NCI-H2081 treated with DMSO at 0.1 percent for 48 hours (cell line): ENCODE measurements around the gene CXXC5.

Experiments used
- DNase-seq: peaks from one replicate; lab custom pipeline; 2025; lab: John Stamatoyannopoulos, UW

Gene CXXC5

GRCh38 chr5:139651043-139651834 lies 3.1 kb downstream of the CXXC5 start:
- DNase-seq: no peak

- no peak for DNase-seq
Measured at GRCh38 chr5:139651853-139652787, 4.0 kb downstream of the CXXC5 start.

GRCh38 chr5:139652788-139653241 lies 4.7 kb downstream of the CXXC5 start:
- no peak for DNase-seq

GRCh38 chr5:139653616-139654015 lies 5.5 kb downstream of the CXXC5 start:
- DNase-seq: no peak

GRCh38 chr5:139654464-139654863 lies 6.3 kb downstream of the CXXC5 start:
- DNase-seq: no peak

GRCh38 chr5:139654871-139655491 lies 6.8 kb downstream of the CXXC5 start:
- no peak for DNase-seq

- DNase-seq: no peak
Measured at GRCh38 chr5:139655727-139656271, 7.7 kb downstream of the CXXC5 start.

- no peak for DNase-seq
Measured at GRCh38 chr5:139657363-139658321, 9.5 kb downstream of the CXXC5 start.

GRCh38 chr5:139658501-139658927 lies 10.4 kb downstream of the CXXC5 start:
- DNase-seq: no peak

GRCh38 chr5:139658928-139659667 lies 10.9 kb downstream of the CXXC5 start:
- DNase-seq: no peak

- DNase-seq: no peak
Measured at GRCh38 chr5:139659695-139660101, 11.5 kb downstream of the CXXC5 start.

GRCh38 chr5:139660105-139660922 lies 12.2 kb downstream of the CXXC5 start:
- no peak for DNase-seq

- DNase-seq: no peak
Measured at GRCh38 chr5:139660923-139661814, 13.0 kb downstream of the CXXC5 start.

GRCh38 chr5:139662617-139663016 lies 14.5 kb downstream of the CXXC5 start:
- no peak for DNase-seq

GRCh38 chr5:139663207-139664085 lies 15.3 kb downstream of the CXXC5 start:
- DNase-seq: no peak

- no peak for DNase-seq
Measured at GRCh38 chr5:139664086-139664693, 16.0 kb downstream of the CXXC5 start.
